GM19328 (cell line): Measurements from ENCODE around the gene MYO16.

Source experiments
- ATAC-seq: cut with Tn5 transposase; IDR thresholded peaks from one replicate; pipeline ENCODE4 v1.9.1; 2021; ENCODE audit warnings: mild to moderate bottlenecking, moderate library complexity; ENCODE audit not compliant: unreplicated experiment

MYO16 gene

DNA sequence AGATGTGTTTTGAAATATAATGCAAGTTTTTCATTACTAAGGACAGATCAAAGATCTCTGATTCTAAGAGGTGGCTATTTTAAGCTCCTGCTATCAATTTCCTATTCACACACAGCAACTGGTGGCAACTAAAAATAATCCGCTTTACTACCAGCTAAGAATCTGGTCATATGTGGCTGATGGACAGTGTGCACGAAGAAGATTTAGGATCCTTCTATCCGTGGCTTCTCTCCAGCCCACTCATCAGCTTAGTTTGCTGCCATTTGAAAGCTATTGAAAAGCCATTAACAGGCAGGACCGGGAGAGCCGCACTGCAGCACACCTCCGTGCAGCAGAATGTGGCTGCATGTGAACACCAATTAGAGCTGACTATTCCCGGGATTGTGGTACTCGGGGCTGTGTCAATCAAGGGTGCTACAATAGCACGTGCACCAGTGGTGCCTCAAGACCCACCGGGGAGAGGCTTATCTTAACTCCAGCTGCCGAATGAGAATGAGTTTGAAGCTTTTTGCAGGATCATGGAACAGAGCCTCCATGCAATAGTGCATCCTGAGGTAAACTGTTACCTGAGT, at the start of gene MYO16:
Gene MYO16 (plus strand): TSS at position 431 of the 572 bp plus-strand sequence. CDS start 234 bp downstream, outside the sequence.
- no peak for ATAC-seq

DNA sequence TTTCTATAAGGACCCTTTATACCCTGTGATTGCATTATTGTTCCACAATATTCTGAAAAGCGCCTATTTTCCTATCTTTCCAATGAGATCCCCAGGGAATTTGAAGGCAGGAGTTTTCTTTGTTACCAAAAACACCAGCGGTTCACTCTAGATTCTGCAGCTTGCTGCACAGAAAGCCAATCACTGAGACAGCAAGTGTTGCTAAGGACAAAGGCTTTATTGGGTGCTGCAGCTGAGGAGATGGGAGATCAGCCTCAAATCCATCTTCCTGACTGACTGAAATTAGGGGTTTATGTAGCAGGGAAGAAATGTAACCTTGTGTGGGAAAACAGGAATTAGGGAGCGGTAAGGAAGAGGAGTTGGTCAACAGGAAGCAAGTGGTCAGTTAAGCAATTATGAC, 42.6 kb upstream of the MYO16 start:
- no peak for ATAC-seq

DNA sequence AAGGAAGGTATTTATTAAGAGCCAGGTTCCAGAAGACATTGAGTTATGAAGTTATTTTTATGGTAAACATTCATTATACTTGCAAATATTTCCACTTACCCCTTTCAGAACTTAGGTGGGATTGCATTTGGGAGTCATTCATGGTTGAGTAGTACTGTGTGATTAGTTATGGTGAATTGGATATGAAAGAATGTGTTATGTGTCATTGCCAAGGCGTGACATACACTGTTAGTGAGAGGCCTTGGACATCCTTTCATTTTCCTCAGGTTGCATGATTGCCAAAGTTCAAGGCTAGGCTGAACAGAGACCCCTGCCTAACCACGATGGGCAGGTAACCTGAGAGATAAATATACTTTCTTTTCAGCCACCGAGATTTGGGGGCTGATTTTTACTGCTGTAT, 40.9 kb upstream of the MYO16 start:
- no peak for ATAC-seq

DNA sequence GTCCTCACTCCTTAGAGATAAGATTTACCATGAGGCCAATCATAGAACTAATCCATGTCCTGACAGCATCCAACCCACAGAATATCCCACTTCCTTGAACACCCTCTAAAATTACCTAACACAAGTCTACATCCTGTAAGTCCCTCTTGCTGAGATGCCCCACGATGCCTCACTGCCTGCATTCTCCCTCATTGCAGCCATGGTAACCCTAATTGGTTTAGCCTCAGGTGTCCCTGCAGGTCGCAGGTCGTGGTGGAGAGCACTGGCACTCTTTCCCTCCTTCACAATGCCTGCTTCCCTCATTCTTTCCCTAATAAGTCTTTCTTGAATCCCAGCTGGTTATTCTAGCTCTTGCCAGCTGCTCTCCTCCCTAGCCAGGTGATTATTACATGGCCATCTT, 35.3 kb upstream of the MYO16 start:
- ATAC-seq, result no peak

GRCh38 chr13:108595436-108596274, 33.8 kb upstream of the MYO16 start:
- ATAC-seq, result no peak

DNA sequence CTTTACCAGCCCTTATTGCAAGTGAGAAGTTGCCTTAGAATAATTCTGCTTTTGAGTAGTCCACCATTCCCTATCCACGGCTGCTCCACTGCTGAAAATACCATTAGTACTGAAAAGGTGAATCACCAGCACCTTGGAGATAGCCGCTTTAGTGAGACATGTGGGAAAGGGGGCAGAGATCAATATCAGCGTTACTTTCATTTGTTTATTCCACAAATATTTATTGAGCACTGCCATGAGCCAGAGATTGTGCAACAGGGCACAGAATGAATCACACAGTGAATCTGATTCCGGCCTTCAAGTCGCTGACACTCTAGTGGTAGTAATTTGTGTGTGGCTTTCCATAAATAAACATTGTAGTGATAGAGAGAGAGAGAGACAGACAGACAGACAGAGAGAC, 31.5 kb upstream of the MYO16 start:
- ATAC-seq, result no peak

- ATAC-seq, result no peak
These were observed 23.0 kb upstream of the MYO16 start for GRCh38 chr13:108606424-108606823.

- ATAC-seq, result no peak
These were observed 20.1 kb upstream of the MYO16 start for GRCh38 chr13:108609353-108609752.

DNA sequence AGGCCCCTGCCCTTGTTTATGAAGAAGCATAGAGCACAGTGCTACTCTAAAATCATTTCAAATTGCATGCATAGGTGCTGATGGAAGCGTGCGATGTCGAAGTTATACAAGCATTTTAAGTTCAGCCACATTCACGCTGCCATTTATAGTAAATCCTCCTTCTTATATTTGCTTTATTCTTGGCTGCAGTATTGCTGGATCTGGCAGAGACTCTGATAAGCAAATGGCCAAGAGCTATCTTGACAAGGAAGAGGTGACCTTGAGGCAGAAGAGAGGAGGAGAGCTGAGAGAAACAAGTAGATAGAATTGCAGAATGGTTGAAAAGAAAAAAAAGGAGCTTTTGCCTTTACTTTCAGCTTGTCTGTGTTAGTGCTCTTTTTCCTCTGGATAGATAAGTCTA, 18.9 kb upstream of the MYO16 start:
- no peak for ATAC-seq

DNA sequence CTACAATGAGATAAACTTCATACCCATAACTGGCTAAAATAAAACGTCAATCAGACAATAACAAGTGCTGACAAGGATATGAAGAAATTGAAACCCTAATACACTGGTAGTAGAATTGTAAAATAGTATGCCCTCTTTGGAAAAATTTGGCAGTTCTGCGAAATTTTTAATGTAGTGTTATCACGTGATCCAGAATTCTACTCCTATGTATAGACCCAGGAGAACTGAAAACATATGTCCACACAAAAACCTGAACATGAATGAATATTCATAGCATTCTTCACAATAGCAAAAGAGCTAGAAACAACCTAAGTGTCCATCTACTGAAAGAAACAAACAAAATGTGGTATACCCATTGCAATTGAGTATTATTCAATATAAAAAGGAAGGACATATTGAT, 14.2 kb upstream of the MYO16 start:
- no peak for ATAC-seq

DNA sequence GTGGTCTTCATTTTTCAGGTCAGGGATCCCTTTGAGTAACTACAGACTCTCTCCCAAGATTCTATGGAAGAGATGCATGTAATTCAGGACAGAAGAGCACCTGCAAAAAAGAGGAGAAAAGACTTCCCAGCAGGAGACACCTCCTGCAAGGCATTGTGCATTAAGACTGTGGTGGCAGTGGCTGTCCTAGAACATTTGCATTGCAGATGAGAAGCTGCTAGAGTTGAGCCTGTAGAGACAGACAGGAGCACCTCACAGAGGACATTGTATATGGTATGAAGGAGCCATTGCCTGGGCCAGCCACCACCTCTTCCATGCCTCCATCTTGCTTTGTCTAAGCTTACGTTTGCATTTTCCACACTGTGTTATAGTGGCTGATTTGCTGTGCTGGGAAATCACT, 11.2 kb upstream of the MYO16 start:
- no peak for ATAC-seq

DNA sequence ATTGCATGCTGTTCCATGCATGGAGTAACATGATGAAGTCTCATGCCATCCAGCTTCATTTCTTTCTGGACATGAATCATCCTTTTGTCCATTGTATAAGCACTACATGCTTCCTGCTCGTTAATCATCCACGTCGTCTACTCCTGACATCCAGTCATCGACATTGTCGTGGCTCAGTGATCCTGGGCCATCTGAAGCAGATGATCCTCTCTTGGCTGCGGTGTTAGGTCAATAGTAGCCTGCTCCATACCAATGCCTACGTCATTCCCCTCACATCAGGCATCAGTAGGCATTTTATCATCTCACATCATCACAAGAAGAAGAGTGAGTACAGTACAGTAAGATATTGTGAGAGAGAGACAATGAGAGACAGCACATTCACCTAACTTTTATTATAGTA, 7.9 kb upstream of the MYO16 start:
- ATAC-seq, result no peak

DNA sequence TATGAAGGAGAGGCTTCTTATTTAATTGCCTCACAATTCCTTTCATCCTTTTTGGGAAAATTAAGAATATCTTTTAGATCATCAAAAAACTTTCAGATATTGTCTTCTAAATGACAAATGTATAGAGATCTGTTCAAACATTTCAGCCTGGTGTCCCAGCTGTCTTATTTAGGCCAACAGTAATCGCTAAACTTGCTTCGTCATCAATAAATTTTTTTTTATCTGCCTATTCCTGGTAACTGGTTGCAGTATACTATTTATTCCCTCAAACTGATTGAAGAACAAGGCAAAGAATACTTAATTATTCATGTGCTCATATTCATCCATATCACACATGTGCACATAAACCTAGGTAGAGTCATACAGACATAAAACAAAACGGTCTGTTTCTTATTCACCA, 5.3 kb upstream of the MYO16 start:
- ATAC-seq, result no peak

- no peak for ATAC-seq
These were observed 4.4 kb upstream of the MYO16 start for GRCh38 chr13:108624979-108625378.

DNA sequence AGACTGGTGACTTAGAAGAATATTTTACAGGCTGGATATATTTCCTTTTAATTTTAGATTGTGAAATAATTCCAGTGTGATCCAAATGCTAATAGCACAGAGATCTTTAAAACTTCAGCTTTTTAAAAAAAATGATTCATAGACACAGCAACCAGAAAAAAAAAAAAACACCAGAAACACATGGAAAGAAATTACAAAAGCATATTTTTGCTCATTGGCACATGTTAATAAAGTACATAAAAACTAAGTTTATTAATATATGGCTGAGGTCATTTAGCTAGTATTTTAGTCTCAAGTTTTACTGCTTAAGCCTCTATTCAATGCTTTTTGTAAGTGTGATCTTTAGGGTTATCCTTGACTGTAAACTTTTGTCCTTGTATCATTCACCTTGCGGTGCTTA, 577 bp downstream of the MYO16 start:
- no peak for ATAC-seq

GRCh38 chr13:108632649-108633167, 3.3 kb downstream of the MYO16 start:
- no peak for ATAC-seq

GRCh38 chr13:108638901-108639300, 9.5 kb downstream of the MYO16 start:
- no peak for ATAC-seq

- no peak for ATAC-seq
These were observed 14.4 kb downstream of the MYO16 start for GRCh38 chr13:108643646-108644353.

DNA sequence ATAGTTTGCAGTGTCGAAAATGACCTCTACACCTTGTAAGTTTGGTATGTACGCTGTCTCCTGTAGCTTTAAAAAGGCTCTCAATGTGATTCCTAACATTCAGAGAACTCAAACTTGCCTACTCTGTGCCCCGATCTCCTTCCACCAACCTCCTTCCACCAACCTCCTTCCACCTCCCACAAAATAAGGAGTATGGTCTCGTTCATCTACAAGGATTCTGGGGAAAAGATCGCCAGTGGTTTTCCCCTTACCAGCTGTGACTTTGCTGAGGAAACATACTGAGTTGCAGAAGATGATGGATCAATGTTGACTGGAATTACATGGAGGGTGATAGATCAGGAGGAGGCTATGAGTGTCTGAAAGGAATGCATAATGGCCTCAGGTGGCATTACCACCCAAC, 16.0 kb downstream of the MYO16 start:
- ATAC-seq, result no peak

GRCh38 chr13:108650271-108650670, 20.9 kb downstream of the MYO16 start:
- ATAC-seq, result no peak

DNA sequence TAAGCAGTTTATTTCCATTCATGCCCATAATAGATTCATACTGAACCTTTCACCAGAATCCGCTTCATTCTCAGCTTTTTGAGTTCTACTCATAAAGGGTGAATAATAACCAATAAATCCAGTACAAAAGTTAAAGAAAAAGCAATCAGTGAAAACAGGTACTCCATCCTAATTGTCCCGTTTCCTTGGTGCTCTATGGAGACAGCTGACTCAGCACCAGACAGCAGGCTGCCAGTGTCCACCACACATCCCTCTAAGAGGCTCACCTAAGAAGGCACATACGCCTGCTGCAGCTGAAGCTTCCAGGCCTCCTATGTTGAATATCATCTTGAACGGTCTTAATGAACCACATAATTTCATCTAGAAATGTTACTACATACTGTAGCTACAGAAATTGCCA, 27.3 kb downstream of the MYO16 start:
- ATAC-seq, result no peak

GRCh38 chr13:108657519-108657918, 28.1 kb downstream of the MYO16 start:
- no peak for ATAC-seq
